Suprapubic skin (tissue), 4 donors: ENCODE measurements around the gene SPG7. TPM values are rescaled to one million over a fixed set of nuclear protein-coding genes. Genes with fewer than 3 reads are reported as not detected.

Experiments
- DNase-seq, 2 donors: peaks; one replicate each; pipeline ENCODE4 v3.0.0-alpha.2; 2019; ENCODE audit warnings: low spot score in 2 of 2
- H3K27ac ChIP-seq: fragments of 200-600 bp; sonication (generic); one replicate; pipeline ENCODE4 v1.5.1; 2019
- H3K27me3 ChIP-seq: fragments of 200-600 bp; sonication (generic); one replicate; pipeline ENCODE4 v1.5.1; 2019
- H3K36me3 ChIP-seq: fragments of 200-600 bp; sonication (generic); one replicate; pipeline ENCODE4 v1.5.1; 2019
- H3K4me1 ChIP-seq: fragments of 200-600 bp; sonication (generic); one replicate; pipeline ENCODE4 v1.5.1; 2019
- H3K4me3 ChIP-seq: fragments of 200-600 bp; sonication (generic); one replicate; pipeline ENCODE4 v1.5.1; 2019; ENCODE audit warnings: mild to moderate bottlenecking
- H3K9me3 ChIP-seq: fragments of 200-600 bp; sonication (generic); one replicate; pipeline ENCODE4 v1.5.1; 2019
- EP300 ChIP-seq: sonication (generic); formaldehyde crosslinking; IDR thresholded peaks from one replicate; pipeline ENCODE4 v1.6.1; 2017; ENCODE audit warnings: antibody characterized with exemption
- POLR2A ChIP-seq, 2 donors: fragments of 450-650 bp; IDR thresholded peaks; one replicate each; pipeline ENCODE4 v1.6.1; 2017; ENCODE audit warnings: antibody characterized with exemption in 2 of 2, mild to moderate bottlenecking in 2 of 2, moderate library complexity in 2 of 2
- POLR2AphosphoS5 ChIP-seq, 3 donors: sonication (generic); formaldehyde crosslinking; IDR thresholded peaks; one replicate each; pipeline ENCODE4 v1.6.1; 2017; ENCODE audit warnings: antibody characterized with exemption in 3 of 3
- WGBS: methylation state at CpG from one replicate; pipeline ENCODE4 v1.1.5; 2018; 5-methylcytosine and 5-hydroxymethylcytosine counted together
- total RNA-seq, 4 donors: library from RNA; depleted of rRNA; stranded (reverse); fragments of >200 nt; gene quantifications; one replicate each; pipeline ENCODE4 v1.1.0, GENCODE V29; 2016
- TF ChIP-seq, protein P1 (sequence below), 2 donors: fragments of 200-600 bp in 1 of 2; fragments of 450-650 bp in 1 of 2; sonication (generic) in 1 of 2; IDR thresholded peaks; one replicate each; pipeline ENCODE4 v1.5.1; 2016 to 2019; ENCODE audit warnings: antibody characterized with exemption in 2 of 2, mild to moderate bottlenecking in 1 of 2, moderate library complexity in 1 of 2

The SPG7 gene
- total RNA-seq, 4 donors from 2014 or later = 131 to 324 (median 144) TPM

DNA sequence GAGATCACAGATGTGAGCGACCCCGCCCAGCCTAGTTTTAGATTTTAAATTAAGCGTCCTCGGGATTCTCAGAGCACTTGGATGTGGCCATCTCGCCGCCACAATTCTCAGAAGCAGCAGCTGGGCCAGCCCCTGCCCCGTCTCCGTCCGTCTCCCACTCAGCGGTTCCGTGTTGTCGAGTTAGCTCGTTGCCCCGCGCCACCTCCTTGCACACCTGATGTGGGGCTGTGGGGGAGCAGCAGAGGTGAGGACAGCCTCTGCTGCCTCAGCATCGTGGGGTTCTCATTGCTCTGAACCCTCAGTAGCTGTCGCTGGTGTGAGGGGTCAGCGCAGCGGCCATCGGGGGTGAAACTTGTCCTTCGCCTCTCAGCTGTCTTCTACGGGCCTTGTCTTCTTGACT is 44.1 kb downstream of the SPG7 start:
- Histone ChIP-seq H3K4me1 (no peaks in the 10 kb centered on the region), H3K9me3 (no peaks in the 10 kb centered on the region), H3K4me3 (no peak overlapping the region), H3K36me3 (peaks cover 96% of the 10 kb centered on the region), H3K27me3 (no peaks in the 10 kb centered on the region), H3K27ac (no peak overlapping the region)
- TF ChIP-seq POLR2AphosphoS5 (IDR thresholded peaks at IDR 0.05) (no peak), POLR2A (IDR thresholded peaks at IDR 0.05) (no peak), EP300 (no peak)
- TF ChIP-seq, protein P1, sequence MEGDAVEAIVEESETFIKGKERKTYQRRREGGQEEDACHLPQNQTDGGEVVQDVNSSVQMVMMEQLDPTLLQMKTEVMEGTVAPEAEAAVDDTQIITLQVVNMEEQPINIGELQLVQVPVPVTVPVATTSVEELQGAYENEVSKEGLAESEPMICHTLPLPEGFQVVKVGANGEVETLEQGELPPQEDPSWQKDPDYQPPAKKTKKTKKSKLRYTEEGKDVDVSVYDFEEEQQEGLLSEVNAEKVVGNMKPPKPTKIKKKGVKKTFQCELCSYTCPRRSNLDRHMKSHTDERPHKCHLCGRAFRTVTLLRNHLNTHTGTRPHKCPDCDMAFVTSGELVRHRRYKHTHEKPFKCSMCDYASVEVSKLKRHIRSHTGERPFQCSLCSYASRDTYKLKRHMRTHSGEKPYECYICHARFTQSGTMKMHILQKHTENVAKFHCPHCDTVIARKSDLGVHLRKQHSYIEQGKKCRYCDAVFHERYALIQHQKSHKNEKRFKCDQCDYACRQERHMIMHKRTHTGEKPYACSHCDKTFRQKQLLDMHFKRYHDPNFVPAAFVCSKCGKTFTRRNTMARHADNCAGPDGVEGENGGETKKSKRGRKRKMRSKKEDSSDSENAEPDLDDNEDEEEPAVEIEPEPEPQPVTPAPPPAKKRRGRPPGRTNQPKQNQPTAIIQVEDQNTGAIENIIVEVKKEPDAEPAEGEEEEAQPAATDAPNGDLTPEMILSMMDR (IDR thresholded peaks at IDR 0.05) = no peak
- DNase-seq = no peak
- WGBS = 93% methylated on average over 22 of the region's 22 CpGs

DNA sequence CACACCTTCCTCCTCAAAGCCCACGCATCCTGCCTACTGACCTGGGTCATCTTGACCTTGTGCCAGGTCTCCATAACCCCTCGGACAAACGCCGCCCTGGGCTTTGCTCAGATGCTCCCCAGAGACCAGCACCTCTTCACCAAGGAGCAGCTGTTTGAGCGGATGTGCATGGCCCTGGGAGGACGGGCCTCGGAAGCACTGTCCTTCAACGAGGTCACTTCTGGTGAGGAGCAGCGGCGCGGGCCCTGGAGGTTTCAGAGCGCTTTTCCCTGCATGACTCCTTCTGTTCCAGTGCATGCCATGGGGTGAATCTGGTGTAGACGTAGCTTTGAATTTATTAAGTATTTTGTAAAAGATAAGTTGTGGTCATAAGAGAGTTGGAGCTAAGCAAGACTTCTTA is 44.7 kb downstream of the SPG7 start:
- no peak overlapping the region for H3K27ac ChIP-seq
- no peak for DNase-seq
- H3K9me3 ChIP-seq = no peaks in the 10 kb centered on the region
- TF ChIP-seq POLR2A (IDR thresholded peaks at IDR 0.05) (no peak), POLR2AphosphoS5 (IDR thresholded peaks at IDR 0.05) (no peak), EP300 (no peak)
- TF ChIP-seq, protein P1 (IDR thresholded peaks at IDR 0.05) = no peak
- H3K27me3 ChIP-seq = no peaks in the 10 kb centered on the region
- no peak overlapping the region for H3K4me3 ChIP-seq
- no peaks in the 10 kb centered on the region for H3K4me1 ChIP-seq
- WGBS = 93% methylated on average over 13 of the region's 13 CpGs
- H3K36me3 ChIP-seq = peaks cover 90% of the 10 kb centered on the region

DNA sequence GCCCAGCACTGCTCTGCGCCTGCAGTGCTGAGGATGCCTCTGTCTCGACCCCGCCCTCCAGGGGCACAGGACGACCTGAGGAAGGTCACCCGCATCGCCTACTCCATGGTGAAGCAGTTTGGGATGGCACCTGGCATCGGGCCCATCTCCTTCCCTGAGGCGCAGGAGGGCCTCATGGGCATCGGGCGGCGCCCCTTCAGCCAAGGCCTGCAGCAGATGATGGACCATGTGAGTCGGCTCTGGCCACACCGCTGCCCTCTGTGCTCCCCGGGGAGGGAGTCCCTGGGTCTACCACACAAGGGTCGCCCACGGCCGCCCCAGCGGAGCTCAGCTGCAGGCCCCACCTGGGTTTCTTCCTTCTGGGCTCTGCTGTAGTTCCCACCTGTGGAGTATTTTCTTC is 45.5 kb downstream of the SPG7 start:
- H3K36me3 ChIP-seq = peaks cover 82% of the 10 kb centered on the region
- peak in 1 of 2 donors; percentile 63 for DNase-seq
- no peaks in the 10 kb centered on the region for H3K27me3 ChIP-seq
- H3K27ac ChIP-seq = no peak overlapping the region
- no peaks in the 10 kb centered on the region for H3K9me3 ChIP-seq
- TF ChIP-seq EP300 = no peak
- TF ChIP-seq, protein P1 (IDR thresholded peaks at IDR 0.05) = no peak
- no peak for TF ChIP-seq POLR2A (IDR thresholded peaks at IDR 0.05)
- TF ChIP-seq POLR2AphosphoS5 (IDR thresholded peaks at IDR 0.05) = no peak
- H3K4me3 ChIP-seq = no peak overlapping the region
- H3K4me1 ChIP-seq = no peaks in the 10 kb centered on the region
- WGBS = 100% methylated on average over 3 of the region's 18 CpGs

DNA sequence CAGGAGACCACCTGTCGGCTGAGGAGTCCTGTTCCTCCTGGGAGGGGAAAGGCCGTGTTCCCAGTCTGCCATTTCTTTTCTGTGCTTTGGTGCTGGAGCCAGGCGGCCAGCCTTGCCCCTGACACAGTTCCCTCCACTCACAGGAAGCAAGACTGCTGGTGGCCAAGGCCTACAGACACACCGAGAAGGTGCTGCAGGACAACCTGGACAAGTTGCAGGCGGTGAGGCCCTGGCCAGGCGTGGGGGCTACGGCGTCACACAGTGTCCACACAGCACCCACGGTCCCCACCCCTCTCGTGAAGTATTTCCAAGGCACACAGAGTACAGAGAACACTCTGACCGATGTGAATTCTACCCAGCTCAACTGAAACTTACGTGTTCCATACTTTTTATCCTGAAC is 46.1 kb downstream of the SPG7 start:
- Histone ChIP-seq H3K9me3 (no peaks in the 10 kb centered on the region), H3K36me3 (peaks cover 76% of the 10 kb centered on the region)
- 94% methylated on average over 10 of the region's 12 CpGs for WGBS

DNA sequence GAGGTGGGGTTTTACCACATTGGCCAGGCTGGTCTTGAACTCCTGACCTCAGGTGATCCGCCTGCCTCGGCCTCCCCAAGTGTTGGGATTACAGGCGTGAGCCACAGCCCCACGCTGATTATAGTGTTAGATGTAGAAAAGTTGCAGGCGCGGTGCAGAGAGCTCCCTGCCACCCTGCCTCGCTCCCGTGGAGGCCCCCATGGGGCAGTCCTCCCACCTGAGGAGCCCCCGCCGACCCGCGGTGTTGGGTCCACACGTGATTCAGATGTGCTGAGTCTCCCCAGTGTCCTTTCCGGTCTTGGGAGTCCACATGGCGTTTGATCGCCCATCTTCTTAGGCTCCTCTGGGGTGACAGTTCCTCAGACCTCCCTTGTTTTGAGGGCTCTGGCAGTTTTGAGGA is 47.1 kb downstream of the SPG7 start:
- Histone ChIP-seq H3K27ac (no peak overlapping the region), H3K9me3 (no peaks in the 10 kb centered on the region), H3K27me3 (no peaks in the 10 kb centered on the region), H3K4me3 (no peak overlapping the region), H3K4me1 (peaks cover 10% of the 10 kb centered on the region), H3K36me3 (peaks cover 67% of the 10 kb centered on the region)
- WGBS = 95% methylated on average over 15 of the region's 16 CpGs
- no peak for TF ChIP-seq POLR2AphosphoS5 (IDR thresholded peaks at IDR 0.05)
- DNase-seq = peak in 1 of 2 donors; percentile 48

More for the DNA sequence above, 46.1 kb downstream of the SPG7 start:
- H3K4me1 ChIP-seq = peaks cover 4% of the 10 kb centered on the region
- no peaks in the 10 kb centered on the region for H3K27me3 ChIP-seq
- no peak for DNase-seq
- no peak overlapping the region for H3K4me3 ChIP-seq
- H3K27ac ChIP-seq = no peak overlapping the region
- TF ChIP-seq POLR2AphosphoS5 (IDR thresholded peaks at IDR 0.05) (no peak), EP300 (no peak), POLR2A (IDR thresholded peaks at IDR 0.05) (no peak)
- TF ChIP-seq, protein P1 (IDR thresholded peaks at IDR 0.05) = no peak

DNA sequence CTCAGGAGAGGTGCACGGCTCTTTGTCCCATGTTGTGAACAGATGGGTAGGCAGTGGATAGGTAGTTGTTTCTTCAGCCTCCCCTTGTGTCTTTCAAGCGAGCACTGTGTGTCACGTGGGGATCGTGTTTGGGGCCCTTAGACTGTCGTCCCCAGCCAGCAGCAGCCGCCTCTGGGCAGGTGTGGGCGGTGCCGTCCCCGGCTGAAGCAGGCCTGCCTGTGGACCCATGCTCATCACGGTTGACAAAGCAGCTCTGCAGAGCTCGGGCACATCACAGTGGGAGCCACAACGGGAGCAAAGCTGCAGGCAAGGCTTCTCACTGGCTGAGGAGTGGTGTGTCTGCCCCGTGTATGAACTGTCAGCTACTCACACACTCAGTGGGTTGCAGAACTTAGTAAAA is 47.6 kb downstream of the SPG7 start:
- 81% methylated on average over 13 of the region's 13 CpGs for WGBS
- TF ChIP-seq EP300 = no peak
- TF ChIP-seq POLR2AphosphoS5 (IDR thresholded peaks at IDR 0.05) = no peak
- H3K36me3 ChIP-seq = peaks cover 61% of the 10 kb centered on the region

More for the DNA sequence above, 47.6 kb downstream of the SPG7 start:
- Histone ChIP-seq H3K4me1 (peaks cover 10% of the 10 kb centered on the region), H3K9me3 (no peaks in the 10 kb centered on the region), H3K27ac (no peak overlapping the region), H3K27me3 (no peaks in the 10 kb centered on the region), H3K4me3 (no peak overlapping the region)
- DNase-seq = no peak
